OCI-LY7 (cell line): Measurements from ENCODE around the gene RBM15. TPM values are rescaled to one million over a fixed set of nuclear protein-coding genes. Genes with fewer than 3 reads are reported as not detected.
A peak's percentile ranks its signal among the peaks of the same experiment; 100 is the strongest.

Experiments
- BruUV-seq: library from RNA; stranded (reverse); fragments of 400-500 nt; replicated peaks from 2 replicates; lab custom pipeline; 2021; lab: Mats Ljungman, UMichigan
- CTCF ChIA-PET: fragments of 300-600 bp; sonication (Branson Sonifier 250); formaldehyde crosslinking; loops from one replicate; lab custom pipeline; 2022; ENCODE audit warnings: antibody characterized with exemption; ENCODE audit not compliant: unreplicated experiment; lab: Charles Lee
- POLR2A ChIA-PET: fragments of 300-600 bp; sonication (Branson Sonifier 250); formaldehyde crosslinking; loops from one replicate; lab custom pipeline; 2022; ENCODE audit warnings: antibody characterized with exemption; lab: Charles Lee
- DNase-seq: peaks from one replicate; pipeline ENCODE4 v3.0.0-alpha.2; 2015; ENCODE audit warnings: low spot score
- H2AFZ ChIP-seq: fragments of 200-600 bp; sonication (generic), shearing (Covaris generic); 2 replicates; pipeline ENCODE4 v1.6.1; 2014; ENCODE audit warnings: mild to moderate bottlenecking, antibody characterized with exemption, low read length, moderate library complexity
- H3K27ac ChIP-seq: fragments of 200-600 bp; sonication (generic); 2 replicates; pipeline ENCODE4 v1.5.1; 2014; ENCODE audit warnings: mixed run types, low read depth, mild to moderate bottlenecking, moderate library complexity, low read length, inconsistent platforms; ENCODE audit not compliant: poor library complexity, severe bottlenecking
- H3K36me3 ChIP-seq: fragments of 200-600 bp; sonication (generic); 2 replicates; pipeline ENCODE4 v1.6.1; 2014; ENCODE audit warnings: mild to moderate bottlenecking, antibody characterized with exemption, low read length, moderate library complexity, mixed read lengths; ENCODE audit not compliant: insufficient read depth
- H3K4me1 ChIP-seq: fragments of 200-600 bp; sonication (generic); 2 replicates; pipeline ENCODE4 v1.5.1; 2014; ENCODE audit warnings: mild to moderate bottlenecking, low read length; ENCODE audit not compliant: insufficient read depth, poor library complexity, severe bottlenecking
- H3K4me2 ChIP-seq: fragments of 200-600 bp; sonication (generic); 2 replicates; pipeline ENCODE4 v1.6.1; 2014; ENCODE audit warnings: mild to moderate bottlenecking, low read length
- H3K4me3 ChIP-seq: fragments of 200-600 bp; sonication (generic); 2 replicates; pipeline ENCODE4 v1.5.1; 2014; ENCODE audit warnings: mild to moderate bottlenecking, low read depth, low read length; ENCODE audit not compliant: poor library complexity, severe bottlenecking
- H3K79me2 ChIP-seq: fragments of 200-600 bp; sonication (generic); 2 replicates; pipeline ENCODE4 v1.6.1; 2016; ENCODE audit warnings: low read depth, mild to moderate bottlenecking, low read length, moderate library complexity, mixed read lengths; ENCODE audit not compliant: insufficient read depth
- H3K9me2 ChIP-seq: fragments of 200-600 bp; sonication (generic); 2 replicates; pipeline ENCODE4 v1.6.1; 2016; ENCODE audit warnings: mild to moderate bottlenecking, low read length, mixed read lengths; ENCODE audit not compliant: insufficient read depth
- H3K9me3 ChIP-seq: fragments of 200-600 bp; sonication (generic); 2 replicates; pipeline ENCODE4 v1.6.1; 2014; ENCODE audit warnings: mild to moderate bottlenecking, mixed run types, low read length, mixed read lengths
- H4K20me1 ChIP-seq: fragments of 200-600 bp; sonication (generic); 2 replicates; pipeline ENCODE4 v1.6.1; 2014; ENCODE audit warnings: mild to moderate bottlenecking, antibody characterized with exemption, low read length, moderate library complexity, mixed read lengths; ENCODE audit not compliant: insufficient read depth
- CTCF ChIP-seq: fragments of 200-600 bp; sonication (generic); conservative IDR thresholded peaks from 2 replicates; pipeline ENCODE4 v1.5.1; 2014; ENCODE audit warnings: mild to moderate bottlenecking, antibody characterized with exemption, low read length, moderate library complexity, mixed read lengths
- EZH2phosphoT487 ChIP-seq: fragments of 200-600 bp; sonication (generic); IDR thresholded peaks from 2 replicates; pipeline ENCODE4 v1.6.1; 2018; ENCODE audit warnings: low read depth, borderline replicate concordance, mild to moderate bottlenecking, mixed run types, antibody characterized with exemption, low read length, moderate library complexity, mixed read lengths
- intact Hi-C: fragments of 100-400 bp; cut with micrococcal nuclease; formaldehyde crosslinking; loops from one replicate; pipeline ENCODE4 v1.10.0; 2022; ENCODE audit not compliant: unreplicated experiment
- total RNA-seq, 2 experiments: library from RNA; depleted of rRNA in 1 of 2; stranded (reverse); fragments of >200 nt in 1 of 2; shearing (Covaris generic) in 1 of 2; gene quantifications; 2 replicates each; pipeline ENCODE4 v1.2.3, GENCODE V29; 2014 to 2022

RBM15 gene
- total RNA-seq, 2 experiments from 2014 or later: 119 to 221 TPM

- H3K9me3 ChIP-seq: no peaks in the 10 kb centered on the region; the same call in 1 of the 2 replicates
- POLR2A ChIA-PET: interaction anchor here (0.6 to 4.1 kb wide), 11 partner anchors 10 to 252 kb away, joined by 3 to 39 read pairs (median 5); partner anchors contain the start of genes LAMTOR5 and RBM15
- peaks cover 88% of the 10 kb centered on the region for H3K4me1 ChIP-seq
- peaks cover 68% of the 10 kb centered on the region for H3K36me3 ChIP-seq
- no TSS peak for BruUV-seq
- TF ChIP-seq EZH2phosphoT487: no peak
- TF ChIP-seq CTCF: no peak
- peak overlapping the region; percentile 94 for H3K27ac ChIP-seq
- peaks cover 5% of the 10 kb centered on the region; the same call in 1 of the 2 replicates for H3K79me2 ChIP-seq
- H4K20me1 ChIP-seq: no peaks in the 10 kb centered on the region
- DNase-seq: peak; percentile 21
- H3K9me2 ChIP-seq: no peaks in the 10 kb centered on the region
- peak overlapping the region; percentile 62 for H3K4me3 ChIP-seq
- peak overlapping the region; percentile 86 for H3K4me2 ChIP-seq
- H2AFZ ChIP-seq: no peak overlapping the region
- intact Hi-C loops: no loop called here
- CTCF ChIA-PET: interaction anchor here (0.9 kb wide), 1 partner anchor 8 kb away, joined by 4 read pairs; the partner anchor contains the start of gene SLC16A4
Measured at GRCh38 chr1:110383251-110383990, 44.2 kb downstream of the RBM15 start.

GRCh38 chr1:110384581-110385321 is 45.6 kb downstream of the RBM15 start:
- peaks cover 80% of the 10 kb centered on the region for H3K4me1 ChIP-seq
- DNase-seq: peak; percentile 94
- peaks cover 5% of the 10 kb centered on the region; the same call in 1 of the 2 replicates for H3K79me2 ChIP-seq
- ChIA-PET POLR2A (interaction anchor here (0.5 to 4.1 kb wide), 9 partner anchors 9 to 46 kb away, joined by 3 to 39 read pairs (median 4); partner anchors contain the start of genes LAMTOR5 and RBM15), CTCF (interaction anchor here (0.6 to 1.0 kb wide), 2 partner anchors 38 to 180 kb away, joined by 3 read pairs; no protein-coding TSS in a partner anchor)
- H4K20me1 ChIP-seq: no peaks in the 10 kb centered on the region
- peak overlapping the region; percentile 94 for H3K27ac ChIP-seq
- TF ChIP-seq CTCF (no peak), EZH2phosphoT487 (no peak)
- H3K9me2 ChIP-seq: no peaks in the 10 kb centered on the region
- peaks cover 55% of the 10 kb centered on the region for H3K36me3 ChIP-seq
- H3K4me2 ChIP-seq: peak overlapping the region; percentile 86
- no peaks in the 10 kb centered on the region for H3K9me3 ChIP-seq
- intact Hi-C loops: loop anchor here (1.0 kb wide), 2 partner anchors 22 to 46 kb away; no protein-coding TSS in a partner anchor
- H2AFZ ChIP-seq: peak overlapping the region; percentile 17; the same call in 1 of the 2 replicates
- peak overlapping the region; percentile 62 for H3K4me3 ChIP-seq
- TSS peak; percentile 83 for BruUV-seq
